ENCODE measurements around the gene CTBP2.
"Not testable (repeated sequence)": the region's sequence is repeated elsewhere in the genome, so short reads cannot be mapped to it uniquely, and the experiment has no call there.

Gene CTBP2

GRCh38 chr10:125064681-125065492, 95.5 kb downstream of the CTBP2 start:
- peak; percentile 93 for DNase-seq (ENCODE audit: low spot score)

- DNase-seq (ENCODE audit: low spot score): no peak
These were observed 97.0 kb downstream of the CTBP2 start for GRCh38 chr10:125063256-125063925.

- peak; percentile 22 for DNase-seq (ENCODE audit: low spot score)
These were observed 97.5 kb downstream of the CTBP2 start for GRCh38 chr10:125062914-125063230.

DNA sequence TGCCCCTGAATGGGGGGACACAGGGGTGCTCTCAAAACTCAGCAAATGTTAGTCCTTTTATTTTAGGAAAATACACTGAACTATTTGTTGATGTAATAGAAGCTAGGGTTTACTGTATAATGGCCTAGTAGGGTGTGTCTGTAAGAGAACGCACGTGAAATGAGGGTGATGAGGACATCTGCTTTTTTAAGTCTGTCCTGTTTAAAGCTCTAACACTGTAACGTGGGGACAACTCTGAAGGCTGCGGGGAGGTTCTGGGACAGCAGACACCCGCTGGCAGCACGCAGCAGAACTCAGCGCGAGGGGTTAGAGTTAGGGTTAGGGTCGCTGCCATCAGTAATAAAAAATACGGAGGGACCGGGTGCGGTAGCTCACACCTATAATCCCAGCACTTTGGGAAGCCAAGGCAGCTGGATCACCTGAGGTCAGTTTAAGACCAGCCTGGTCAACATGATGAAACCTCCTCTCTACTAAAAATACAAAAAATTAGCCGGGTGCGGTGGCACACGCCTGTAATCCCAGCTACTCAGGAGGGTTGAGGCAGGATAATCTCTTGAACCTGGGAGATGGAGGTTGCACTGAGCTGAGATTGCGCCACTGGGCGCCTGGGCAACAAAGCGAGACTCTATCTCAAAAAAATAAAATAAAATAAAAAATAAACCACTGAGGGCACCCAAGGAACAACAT, 98.0 kb downstream of the CTBP2 start:
- no peak for DNase-seq (ENCODE audit: low spot score)

- DNase-seq (ENCODE audit: low spot score): peak; percentile 81
These were observed 98.7 kb downstream of the CTBP2 start for GRCh38 chr10:125061557-125062226.

GRCh38 chr10:125060826-125061556, 99.4 kb downstream of the CTBP2 start:
- peak; percentile 62 for DNase-seq (ENCODE audit: low spot score)

DNA sequence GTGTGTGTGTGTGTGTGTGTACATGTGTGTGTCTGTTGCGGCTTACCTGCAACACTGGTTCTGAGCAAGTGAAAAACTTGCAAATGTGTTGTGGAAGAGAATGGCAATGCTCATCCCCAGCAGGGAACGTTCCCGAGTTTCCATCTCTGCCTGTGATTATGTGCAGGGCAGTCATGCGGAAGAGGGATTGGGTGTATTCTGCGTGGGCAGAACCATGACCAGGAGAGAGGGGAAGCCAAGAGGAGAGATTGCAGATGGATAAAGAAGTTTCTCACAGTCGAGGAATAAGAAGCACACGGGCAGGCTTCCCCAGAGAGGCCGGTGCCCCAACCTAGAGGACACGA, 99.9 kb downstream of the CTBP2 start:
- no peak for DNase-seq (ENCODE audit: low spot score)

DNA sequence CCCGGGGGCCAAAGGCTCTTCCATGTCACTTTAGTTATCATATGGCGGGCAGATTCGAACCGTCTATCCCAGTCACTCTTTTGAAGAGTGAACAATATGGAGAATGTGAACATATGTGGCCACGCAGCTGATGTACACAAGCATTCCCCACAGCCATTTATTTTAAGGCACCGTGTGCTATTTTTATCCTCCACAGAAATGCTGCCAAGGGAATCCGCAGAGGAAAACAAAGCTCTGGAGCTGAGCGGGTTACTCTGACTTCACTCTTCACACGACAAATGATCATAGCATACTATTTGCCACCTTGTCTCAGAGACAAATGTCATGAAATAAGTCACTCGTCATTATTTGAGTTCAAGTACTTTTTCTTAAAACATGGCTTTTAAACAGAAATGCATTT, 100.3 kb downstream of the CTBP2 start:
- no peak for DNase-seq (ENCODE audit: low spot score)

DNA sequence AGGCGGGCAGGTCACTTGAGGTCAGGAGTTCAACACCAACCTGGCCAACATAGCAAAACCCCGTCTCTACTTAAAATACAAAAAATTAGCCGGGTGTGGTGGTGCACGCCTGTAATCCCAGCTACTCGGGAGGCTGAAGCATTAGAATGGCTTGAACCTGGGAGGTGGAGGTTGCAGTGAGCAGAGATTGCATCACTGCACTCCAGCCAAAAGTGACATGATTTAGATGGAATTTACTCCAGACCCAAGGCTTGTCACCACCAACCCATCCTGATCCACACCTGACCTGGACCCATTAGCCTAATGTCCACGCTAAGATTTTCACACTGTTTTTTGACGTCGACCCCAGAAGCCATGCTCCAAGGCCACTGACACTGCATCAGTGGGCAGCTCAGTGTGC, 101.0 kb downstream of the CTBP2 start:
- DNase-seq (ENCODE audit: low spot score): not testable (repeated sequence)

- peak; percentile 40 for DNase-seq (ENCODE audit: low spot score)
These were observed 103.0 kb downstream of the CTBP2 start for GRCh38 chr10:125057158-125058001.

GRCh38 chr10:125056161-125057132, 103.9 kb downstream of the CTBP2 start:
- DNase-seq (ENCODE audit: low spot score): no peak

DNA sequence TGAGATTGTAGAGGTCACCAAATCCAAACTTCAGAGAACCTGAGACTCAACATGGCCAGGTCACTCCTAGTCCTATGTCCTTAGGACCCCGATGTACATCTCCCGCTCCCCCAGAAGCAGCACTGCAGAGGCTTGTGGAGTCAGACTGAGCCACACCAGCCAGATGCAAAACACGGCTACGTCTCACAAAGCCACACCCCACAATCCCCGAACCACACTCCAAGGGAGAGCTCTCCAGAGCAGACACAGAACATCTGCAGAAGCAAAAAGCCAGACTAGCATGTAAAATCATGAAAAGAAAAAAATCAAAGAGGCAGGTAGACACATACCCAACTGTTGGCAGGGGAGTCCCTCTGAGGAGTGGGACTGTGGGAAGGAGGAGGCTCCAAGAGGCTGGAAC, 104.9 kb downstream of the CTBP2 start:
- DNase-seq (ENCODE audit: low spot score): no peak

GRCh38 chr10:125054669-125055268, 105.6 kb downstream of the CTBP2 start:
- DNase-seq (ENCODE audit: low spot score): no peak

DNA sequence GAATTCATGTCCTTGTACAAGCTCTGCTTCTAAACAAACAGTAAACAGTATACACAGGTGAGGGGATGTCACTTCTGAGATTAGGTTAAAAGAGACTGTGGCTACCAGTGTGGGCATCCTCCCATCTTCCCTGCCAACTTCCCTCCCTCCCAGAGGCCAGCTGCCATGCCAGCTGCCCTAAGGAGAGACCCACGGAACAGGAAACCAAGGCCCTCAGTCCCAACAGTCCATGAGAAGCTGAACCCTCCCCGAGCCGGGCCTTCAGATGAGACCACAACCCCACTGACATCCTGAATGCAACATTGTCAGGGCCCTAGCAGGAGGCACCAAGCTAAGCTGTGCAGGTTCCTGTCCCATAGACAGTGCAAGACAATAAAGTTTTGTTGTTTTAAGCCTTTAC, 106.1 kb downstream of the CTBP2 start:
- DNase-seq (ENCODE audit: low spot score): no peak

DNA sequence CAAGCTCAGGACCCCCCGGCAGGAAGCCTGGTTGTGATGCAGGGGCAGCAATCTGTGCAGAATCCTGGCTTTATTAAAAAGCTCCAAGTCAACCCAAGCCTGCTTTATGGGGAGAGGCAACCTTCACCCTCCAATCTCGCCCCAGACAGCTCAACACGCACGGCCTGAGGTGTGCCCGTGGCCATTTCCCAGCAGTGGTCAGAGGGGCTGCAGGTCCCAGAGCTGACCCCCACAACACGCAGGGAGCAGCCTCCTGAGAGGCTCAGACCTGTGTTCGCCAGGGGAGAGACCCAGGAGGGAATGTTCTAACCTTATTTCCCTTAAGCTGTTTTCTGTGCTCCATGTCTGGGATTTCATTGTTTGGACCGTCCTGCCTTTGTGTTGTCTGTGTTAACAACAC, 108.2 kb downstream of the CTBP2 start:
- no peak for DNase-seq (ENCODE audit: low spot score)

GRCh38 chr10:125050383-125050782, 110.0 kb downstream of the CTBP2 start:
- no peak for DNase-seq (ENCODE audit: low spot score)

DNA sequence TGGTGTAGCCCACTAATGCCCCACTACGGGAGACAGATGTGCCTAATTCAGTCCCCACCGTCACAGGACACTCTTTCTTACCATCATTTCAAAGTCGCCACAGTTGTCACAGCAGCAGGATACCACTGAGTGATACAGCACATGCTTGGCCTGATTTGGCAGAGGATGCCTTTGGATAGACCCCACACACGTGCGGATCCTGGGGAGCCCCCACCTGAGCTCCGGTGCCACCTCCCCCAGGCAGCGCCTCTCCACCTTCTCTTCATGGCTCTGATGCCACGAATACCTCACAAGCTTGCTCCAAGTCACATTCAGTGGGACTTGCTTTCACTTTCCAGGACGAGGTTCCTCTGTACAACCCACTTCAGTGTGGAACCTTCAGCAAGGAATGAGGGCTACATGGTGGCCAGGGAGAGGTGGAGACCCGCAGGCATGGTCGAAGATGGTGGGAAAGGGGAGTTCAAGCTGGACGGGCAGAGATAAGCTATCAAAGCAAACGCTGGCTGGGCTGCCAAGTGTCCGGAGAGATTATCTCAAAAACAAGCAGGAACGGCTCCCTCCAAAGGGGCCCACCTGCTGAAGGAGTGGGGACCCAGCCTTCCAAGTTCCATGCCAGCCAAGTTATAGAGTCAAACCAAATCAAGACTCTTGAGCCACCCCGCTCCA, 111.0 kb downstream of the CTBP2 start:
- DNase-seq (ENCODE audit: low spot score): no peak

- peak; percentile 73 for DNase-seq (ENCODE audit: low spot score)
These were observed 112.1 kb downstream of the CTBP2 start for GRCh38 chr10:125048094-125048864.
